WTC11 (cell line): ENCODE measurements around the gene UTP3.
"Not testable (repeated sequence)": the region's sequence is repeated elsewhere in the genome, so short reads cannot be mapped to it uniquely, and the experiment has no call there.

Experiments used
- AR ChIP-seq: fragments of 250-450 bp; sonication (Bioruptor Pico); IDR thresholded peaks from 2 replicates; pipeline ENCODE4 v1.9.0; 2021; ENCODE audit warnings: mild to moderate bottlenecking
- ARID4B ChIP-seq: sonication (generic); formaldehyde crosslinking; IDR thresholded peaks from 2 replicates; pipeline ENCODE4 v1.8.0; 2023; ENCODE audit warnings: missing genetic modification reagents, mild to moderate bottlenecking, borderline replicate concordance
- CREB1 ChIP-seq: sonication (generic); formaldehyde crosslinking; IDR thresholded peaks from 2 replicates; pipeline ENCODE4 v1.8.0; 2023; ENCODE audit warnings: mild to moderate bottlenecking, missing genetic modification reagents
- E2F4 ChIP-seq: sonication (generic); formaldehyde crosslinking; IDR thresholded peaks from 2 replicates; pipeline ENCODE4 v1.8.1; 2022; ENCODE audit warnings: low read depth, mild to moderate bottlenecking, moderate library complexity, missing genetic modification reagents, borderline replicate concordance
- JAZF1 ChIP-seq: fragments of 250-450 bp; sonication (Bioruptor Pico); IDR thresholded peaks from 2 replicates; pipeline ENCODE4 v1.9.0; 2021; ENCODE audit warnings: moderate library complexity, mild to moderate bottlenecking, inconsistent platforms
- JUN ChIP-seq: sonication (generic); formaldehyde crosslinking; IDR thresholded peaks from 2 replicates; pipeline ENCODE4 v1.8.0; 2023; ENCODE audit warnings: mild to moderate bottlenecking, missing genetic modification reagents
- RELA ChIP-seq: sonication (generic); formaldehyde crosslinking; IDR thresholded peaks from 2 replicates; pipeline ENCODE4 v1.8.1; 2022; ENCODE audit warnings: missing genetic modification reagents, mild to moderate bottlenecking, borderline replicate concordance
- SMAD3 ChIP-seq: sonication (generic); formaldehyde crosslinking; IDR thresholded peaks from 2 replicates; pipeline ENCODE4 v1.8.0; 2022; ENCODE audit warnings: missing genetic modification reagents, mild to moderate bottlenecking, borderline replicate concordance
- SP1 ChIP-seq: sonication (generic); formaldehyde crosslinking; conservative IDR thresholded peaks from 2 replicates; pipeline ENCODE4 v1.8.1; 2022; ENCODE audit warnings: missing genetic modification reagents
- TF ChIP-seq, protein P1 (sequence below): fragments of 200-600 bp; IDR thresholded peaks from 2 replicates; pipeline ENCODE4 v1.8.0; 2022; ENCODE audit warnings: antibody characterized with exemption
- TF ChIP-seq, protein P2 (sequence below): sonication (generic); formaldehyde crosslinking; conservative IDR thresholded peaks from 2 replicates; pipeline ENCODE4 v1.8.1; 2022; ENCODE audit warnings: mild to moderate bottlenecking, missing genetic modification reagents
- TF ChIP-seq, protein P3 (sequence below): sonication (generic); formaldehyde crosslinking; IDR thresholded peaks from 2 replicates; pipeline ENCODE4 v1.8.1; 2023; ENCODE audit warnings: mild to moderate bottlenecking, missing genetic modification reagents

GRCh38 chr4:70694633-70695032, 6.3 kb downstream of the UTP3 start:
- not testable (repeated sequence) for TF ChIP-seq AR (CRISPR knock-in tag); JUN (CRISPR knock-in tag); SP1 (CRISPR knock-in tag); CREB1; JAZF1; ARID4B (CRISPR knock-in tag); SMAD3 (CRISPR knock-in tag); RELA (CRISPR knock-in tag); E2F4 (CRISPR knock-in tag)
- TF ChIP-seq, protein P1, sequence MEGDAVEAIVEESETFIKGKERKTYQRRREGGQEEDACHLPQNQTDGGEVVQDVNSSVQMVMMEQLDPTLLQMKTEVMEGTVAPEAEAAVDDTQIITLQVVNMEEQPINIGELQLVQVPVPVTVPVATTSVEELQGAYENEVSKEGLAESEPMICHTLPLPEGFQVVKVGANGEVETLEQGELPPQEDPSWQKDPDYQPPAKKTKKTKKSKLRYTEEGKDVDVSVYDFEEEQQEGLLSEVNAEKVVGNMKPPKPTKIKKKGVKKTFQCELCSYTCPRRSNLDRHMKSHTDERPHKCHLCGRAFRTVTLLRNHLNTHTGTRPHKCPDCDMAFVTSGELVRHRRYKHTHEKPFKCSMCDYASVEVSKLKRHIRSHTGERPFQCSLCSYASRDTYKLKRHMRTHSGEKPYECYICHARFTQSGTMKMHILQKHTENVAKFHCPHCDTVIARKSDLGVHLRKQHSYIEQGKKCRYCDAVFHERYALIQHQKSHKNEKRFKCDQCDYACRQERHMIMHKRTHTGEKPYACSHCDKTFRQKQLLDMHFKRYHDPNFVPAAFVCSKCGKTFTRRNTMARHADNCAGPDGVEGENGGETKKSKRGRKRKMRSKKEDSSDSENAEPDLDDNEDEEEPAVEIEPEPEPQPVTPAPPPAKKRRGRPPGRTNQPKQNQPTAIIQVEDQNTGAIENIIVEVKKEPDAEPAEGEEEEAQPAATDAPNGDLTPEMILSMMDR: not testable (repeated sequence)
- TF ChIP-seq, protein P2, sequence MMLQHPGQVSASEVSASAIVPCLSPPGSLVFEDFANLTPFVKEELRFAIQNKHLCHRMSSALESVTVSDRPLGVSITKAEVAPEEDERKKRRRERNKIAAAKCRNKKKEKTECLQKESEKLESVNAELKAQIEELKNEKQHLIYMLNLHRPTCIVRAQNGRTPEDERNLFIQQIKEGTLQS (CRISPR knock-in tag): not testable (repeated sequence)
- TF ChIP-seq, protein P3, sequence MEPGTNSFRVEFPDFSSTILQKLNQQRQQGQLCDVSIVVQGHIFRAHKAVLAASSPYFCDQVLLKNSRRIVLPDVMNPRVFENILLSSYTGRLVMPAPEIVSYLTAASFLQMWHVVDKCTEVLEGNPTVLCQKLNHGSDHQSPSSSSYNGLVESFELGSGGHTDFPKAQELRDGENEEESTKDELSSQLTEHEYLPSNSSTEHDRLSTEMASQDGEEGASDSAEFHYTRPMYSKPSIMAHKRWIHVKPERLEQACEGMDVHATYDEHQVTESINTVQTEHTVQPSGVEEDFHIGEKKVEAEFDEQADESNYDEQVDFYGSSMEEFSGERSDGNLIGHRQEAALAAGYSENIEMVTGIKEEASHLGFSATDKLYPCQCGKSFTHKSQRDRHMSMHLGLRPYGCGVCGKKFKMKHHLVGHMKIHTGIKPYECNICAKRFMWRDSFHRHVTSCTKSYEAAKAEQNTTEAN (CRISPR knock-in tag): not testable (repeated sequence)
